SK-N-MC (cell line): Measurements from ENCODE around the gene BCAS3.

Experiments used
- EZH2 ChIP-seq: fragments of 200-600 bp; sonication (generic); IDR thresholded peaks from one replicate; pipeline ENCODE4 v1.6.1; 2017; ENCODE audit warnings: antibody characterized with exemption
- POLR2AphosphoS5 ChIP-seq: IDR thresholded peaks from 2 replicates; pipeline ENCODE4 v1.6.1; 2012; ENCODE audit warnings: mild to moderate bottlenecking, low read depth, low read length, borderline replicate concordance

GRCh38 chr17:61235001-61235826 lies 557.6 kb downstream of the BCAS3 start:
- TF ChIP-seq EZH2 (no peak), POLR2AphosphoS5 (no peak)
